CD14-positive monocyte (primary cell): Measurements from ENCODE around the gene DLGAP3. TPM values are rescaled to one million over a fixed set of nuclear protein-coding genes. Genes with fewer than 3 reads are reported as not detected.

Source experiments
- DNase-seq, 3 donors: peaks; one replicate each; pipeline ENCODE4 v3.0.0-alpha.2; 2011 to 2022
- H2AFZ ChIP-seq: 2 replicates; pipeline ENCODE4 v1.6.0; 2012; ENCODE audit warnings: mild to moderate bottlenecking, low read depth, low read length, inconsistent platforms; ENCODE audit not compliant: insufficient read depth, poor library complexity, severe bottlenecking
- H3K27ac ChIP-seq, 2 donors: 1 replicate in 1 of 2; 2 replicates in 1 of 2; pipeline ENCODE4 v1.5.1; 2012 to 2013; ENCODE audit warnings: low read length in 2 of 2, control low read depth in 1 of 2, inconsistent platforms in 1 of 2, low read depth in 1 of 2, mild to moderate bottlenecking in 1 of 2
- H3K27me3 ChIP-seq, 2 donors: one replicate each; pipeline versions ENCODE4 v1.6.0 to v1.6.1; 2011 to 2013; ENCODE audit warnings: low read length in 2 of 2; ENCODE audit not compliant: control insufficient read depth in 2 of 2, insufficient read depth in 2 of 2
- H3K36me3 ChIP-seq, 2 donors: replicated peaks in 1 of 2; 1 replicate in 1 of 2; 2 replicates in 1 of 2; pipeline versions ENCODE4 v1.5.1 to v1.6.1; 2012 to 2013; ENCODE audit warnings: low read length in 2 of 2, control low read depth in 1 of 2, inconsistent platforms in 1 of 2, mild to moderate bottlenecking in 1 of 2; ENCODE audit not compliant: insufficient read depth in 2 of 2, control insufficient read depth in 1 of 2
- H3K4me1 ChIP-seq, 2 donors: 1 replicate in 1 of 2; 2 replicates in 1 of 2; pipeline versions ENCODE4 v1.5.1 to v1.6.1; 2012 to 2013; ENCODE audit warnings: low read length in 2 of 2, control low read depth in 1 of 2, inconsistent platforms in 1 of 2, mild to moderate bottlenecking in 1 of 2, moderate library complexity in 1 of 2; ENCODE audit not compliant: insufficient read depth in 2 of 2, control insufficient read depth in 1 of 2
- H3K4me2 ChIP-seq: replicated peaks from 2 replicates; pipeline ENCODE3; 2012; ENCODE audit warnings: low read length, moderate library complexity, mild to moderate bottlenecking; ENCODE audit not compliant: poor library complexity, severe bottlenecking; ENCODE audit errors: extremely low read depth
- H3K4me3 ChIP-seq, 3 experiments: fragments of 200-600 bp in 1 of 3; sonication (generic) in 1 of 3; replicated peaks in 1 of 3; 1 replicate in 2 of 3; 2 replicates in 1 of 3; pipeline ENCODE4 v1.5.1; 2011 to 2013; ENCODE audit warnings: low read length in 3 of 3, mild to moderate bottlenecking in 3 of 3, control low read depth in 2 of 3, low read depth in 2 of 3, inconsistent platforms in 1 of 3, moderate library complexity in 1 of 3
- H3K79me2 ChIP-seq: 2 replicates; pipeline ENCODE4 v1.6.0; 2012; ENCODE audit warnings: mild to moderate bottlenecking, control low read depth, inconsistent platforms, low read length, moderate library complexity; ENCODE audit not compliant: insufficient read depth
- H3K9ac ChIP-seq: 2 replicates; pipeline ENCODE4 v1.6.0; 2017; ENCODE audit warnings: low read length, mild to moderate bottlenecking; ENCODE audit not compliant: insufficient read depth, poor library complexity, severe bottlenecking
- H3K9me3 ChIP-seq, 2 donors: replicated peaks in 1 of 2; 1 replicate in 1 of 2; 2 replicates in 1 of 2; pipeline versions ENCODE4 v1.5.1 to v1.6.1; 2012 to 2013; ENCODE audit warnings: low read length in 2 of 2, control low read depth in 1 of 2; ENCODE audit not compliant: control insufficient read depth in 1 of 2, insufficient read depth in 1 of 2
- H4K20me1 ChIP-seq: 2 replicates; pipeline ENCODE4 v1.6.0; 2012; ENCODE audit warnings: mild to moderate bottlenecking, low read length, control low read depth, moderate library complexity; ENCODE audit not compliant: insufficient read depth
- H3K27ac Mint-ChIP-seq, 7 donors: one replicate each; pipeline ENCODE4 v1.8.0; 2020; ENCODE audit warnings: mild to moderate bottlenecking in 7 of 7, mixed read lengths in 7 of 7, moderate library complexity in 6 of 7, inconsistent platforms in 2 of 7
- H3K27me3 Mint-ChIP-seq, 3 donors: one replicate each; pipeline ENCODE4 v1.8.0; 2021 to 2022; ENCODE audit warnings: low read depth in 3 of 3, mild to moderate bottlenecking in 3 of 3, mixed read lengths in 3 of 3, moderate library complexity in 3 of 3, inconsistent platforms in 1 of 3
- H3K36me3 Mint-ChIP-seq, 2 donors: one replicate each; pipeline ENCODE4 v1.8.0; 2020; ENCODE audit warnings: mixed read lengths in 2 of 2, inconsistent platforms in 1 of 2, mild to moderate bottlenecking in 1 of 2
- H3K4me1 Mint-ChIP-seq: one replicate; pipeline ENCODE4 v1.8.0; 2020; ENCODE audit warnings: mild to moderate bottlenecking, mixed read lengths
- H3K4me3 Mint-ChIP-seq, 2 donors: one replicate each; pipeline ENCODE4 v1.8.0; 2020; ENCODE audit warnings: mild to moderate bottlenecking in 2 of 2, mixed read lengths in 2 of 2, moderate library complexity in 1 of 2
- H3K9me3 Mint-ChIP-seq, 7 donors: one replicate each; pipeline ENCODE4 v1.8.0; 2020 to 2022; ENCODE audit warnings: mixed read lengths in 7 of 7, mild to moderate bottlenecking in 6 of 7, moderate library complexity in 6 of 7, inconsistent platforms in 2 of 7
- CTCF ChIP-seq: fragments of 200-600 bp; IDR thresholded peaks from one replicate; pipeline ENCODE4 v1.8.0; 2022; ENCODE audit warnings: antibody characterized with exemption, mild to moderate bottlenecking
- WGBS: methylation state at CpG from one replicate; pipeline ENCODE4 v1.1.5; 2013; ENCODE audit warnings: missing lambda C conversion rate; ENCODE audit not compliant: insufficient coverage; 5-methylcytosine and 5-hydroxymethylcytosine counted together
- intact Hi-C, 2 donors: fragments of 100-400 bp; cut with micrococcal nuclease; formaldehyde crosslinking; loops; one replicate each; pipeline versions ENCODE4 v1.15.0 to v1.15.1; 2023
- polyA plus RNA-seq, 3 donors: library from polyadenylated mRNA; depleted of rRNA in 1 of 3; unstranded in 2 of 3; stranded (reverse) in 1 of 3; fragments of 300-500 nt in 2 of 3; fragments of >200 nt in 1 of 3; fragmentation: Illumina TruSeq in 2 of 3; gene quantifications; 1 replicate in 2 of 3; 2 replicates in 1 of 3; pipeline ENCODE4 v1.2.3, GENCODE V29; 2012 to 2021

The DLGAP3 gene
- polyA plus RNA-seq, 3 donors = 0.10 to 0.56 (median 0.16) TPM

- Histone ChIP-seq H4K20me1 (no peaks in the 10 kb centered on the region), H3K36me3 (no peaks in the 10 kb centered on the region), H3K27ac (no peak overlapping the region), H2AFZ (no peak overlapping the region), H3K9ac (no peak overlapping the region), H3K27me3 (peaks cover 77 to 88% of the 10 kb centered on the region in 2 donors), H3K9me3 (peaks cover 0 to 12% of the 10 kb centered on the region in 2 donors), H3K4me1 (peaks cover 0 to 5% of the 10 kb centered on the region in 2 donors), H3K4me2 (peak overlapping the region; percentile 8), H3K4me3 (no peak overlapping the region), H3K79me2 (no peaks in the 10 kb centered on the region)
- Mint-ChIP-seq H3K36me3 (peaks cover 0 to 5% of the 10 kb centered on the region in 2 donors), H3K9me3 (peaks cover 0 to 26% (median 10%) of the 10 kb centered on the region in 7 donors), H3K27me3 (peaks cover 66 to 93% (median 81%) of the 10 kb centered on the region in 3 donors), H3K4me3 (peak overlapping the region; percentile 63 to 88), H3K27ac (no peak overlapping the region), H3K4me1 (peaks cover 5% of the 10 kb centered on the region)
- DNase-seq = no peak
- WGBS = 3% methylated on average over 66 of the region's 66 CpGs
- no peak for TF ChIP-seq CTCF
- intact Hi-C loops = no loop called here
These were observed 552 bp downstream of the DLGAP3 start for GRCh38 chr1:34928699-34929496.

- no peak overlapping the region for H3K27ac ChIP-seq
- peaks cover 0 to 12% of the 10 kb centered on the region in 2 donors for H3K9me3 ChIP-seq
- Mint-ChIP-seq H3K27me3 (peaks cover 66 to 89% (median 83%) of the 10 kb centered on the region in 3 donors), H3K36me3 (peaks cover 0 to 5% of the 10 kb centered on the region in 2 donors), H3K4me3 (peak overlapping the region; percentile 63 to 88), H3K27ac (no peak overlapping the region), H3K9me3 (peaks cover 0 to 26% (median 10%) of the 10 kb centered on the region in 7 donors), H3K4me1 (peaks cover 5% of the 10 kb centered on the region)
- H3K27me3 ChIP-seq = peaks cover 75 to 88% of the 10 kb centered on the region in 2 donors
- no peak for TF ChIP-seq CTCF
- WGBS = 45% methylated on average over 5 of the region's 9 CpGs
- H3K36me3 ChIP-seq = no peaks in the 10 kb centered on the region
- H2AFZ ChIP-seq = no peak overlapping the region
- intact Hi-C loops = no loop called here
- H3K4me3 ChIP-seq = no peak overlapping the region
- H3K4me2 ChIP-seq = no peak overlapping the region
- H4K20me1 ChIP-seq = no peaks in the 10 kb centered on the region
- H3K4me1 ChIP-seq = peaks cover 0 to 5% of the 10 kb centered on the region in 2 donors
- no peak for DNase-seq
- H3K79me2 ChIP-seq = no peaks in the 10 kb centered on the region
- no peak overlapping the region for H3K9ac ChIP-seq
These were observed 1.3 kb downstream of the DLGAP3 start for GRCh38 chr1:34928066-34928696.
